WTC11 (cell line): ENCODE measurements around the gene KCNIP1.

Experiments used
- JUN ChIP-seq: sonication (generic); formaldehyde crosslinking; IDR thresholded peaks from 2 replicates; pipeline ENCODE4 v1.8.0; 2023; ENCODE audit warnings: mild to moderate bottlenecking, missing genetic modification reagents
- KAT7 ChIP-seq: sonication (generic); formaldehyde crosslinking; IDR thresholded peaks from 2 replicates; pipeline ENCODE4 v1.8.1; 2023; ENCODE audit warnings: missing genetic modification reagents, mild to moderate bottlenecking, borderline replicate concordance
- RORB ChIP-seq: fragments of 250-450 bp; sonication (Bioruptor Pico); IDR thresholded peaks from 2 replicates; pipeline ENCODE4 v1.9.0; 2021; ENCODE audit warnings: mild to moderate bottlenecking
- SP1 ChIP-seq: sonication (generic); formaldehyde crosslinking; conservative IDR thresholded peaks from 2 replicates; pipeline ENCODE4 v1.8.1; 2022; ENCODE audit warnings: missing genetic modification reagents
- TF ChIP-seq, protein P1 (sequence below): sonication (generic); formaldehyde crosslinking; IDR thresholded peaks from 2 replicates; pipeline ENCODE4 v1.8.0; 2023; ENCODE audit warnings: missing genetic modification reagents
- TF ChIP-seq, protein P2 (sequence below): fragments of 200-600 bp; IDR thresholded peaks from 2 replicates; pipeline ENCODE4 v1.8.0; 2022; ENCODE audit warnings: antibody characterized with exemption
- TF ChIP-seq, protein P3 (sequence below): sonication (generic); formaldehyde crosslinking; IDR thresholded peaks from 2 replicates; pipeline ENCODE4 v1.8.0; 2022; ENCODE audit warnings: missing genetic modification reagents
- TF ChIP-seq, protein P4 (sequence below): sonication (generic); formaldehyde crosslinking; IDR thresholded peaks from 2 replicates; pipeline ENCODE4 v1.8.1; 2022; ENCODE audit warnings: missing genetic modification reagents, borderline replicate concordance

DNA sequence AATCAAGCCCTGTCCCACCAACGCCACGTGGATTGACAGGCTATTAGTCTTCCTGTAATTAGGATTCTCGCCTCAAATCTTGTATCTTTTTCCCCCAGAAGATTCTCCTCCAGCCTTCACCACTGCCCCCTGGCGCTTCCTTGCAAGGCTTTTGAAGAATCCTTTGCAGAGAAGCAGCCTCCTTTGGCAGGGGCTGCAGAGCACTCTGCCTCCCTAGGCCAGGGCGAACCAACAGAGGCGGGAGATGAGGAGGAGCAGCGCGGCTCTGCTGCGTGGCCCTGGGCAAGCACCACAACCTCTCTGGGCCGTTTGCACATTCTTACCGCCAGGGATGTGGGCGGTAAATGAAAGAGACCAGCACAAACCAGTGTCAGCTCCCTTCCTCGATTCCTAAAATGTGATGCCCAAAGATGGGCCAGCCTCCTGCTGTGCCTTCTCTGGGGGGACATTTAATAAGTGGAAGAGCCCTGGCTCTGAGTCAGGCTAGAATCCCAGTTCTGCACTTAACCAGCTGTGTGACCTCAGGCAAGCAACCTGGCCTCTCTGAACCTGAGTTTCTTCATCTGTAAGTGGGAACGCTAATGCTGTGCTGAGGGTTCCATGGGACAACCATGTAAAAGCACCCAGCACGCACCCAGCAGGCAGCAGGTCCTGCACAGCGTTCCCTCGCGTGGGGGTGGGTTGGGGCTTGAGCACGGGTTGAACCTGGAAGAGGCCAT, 128.6 kb downstream of the KCNIP1 start:
- TF ChIP-seq, protein P1, sequence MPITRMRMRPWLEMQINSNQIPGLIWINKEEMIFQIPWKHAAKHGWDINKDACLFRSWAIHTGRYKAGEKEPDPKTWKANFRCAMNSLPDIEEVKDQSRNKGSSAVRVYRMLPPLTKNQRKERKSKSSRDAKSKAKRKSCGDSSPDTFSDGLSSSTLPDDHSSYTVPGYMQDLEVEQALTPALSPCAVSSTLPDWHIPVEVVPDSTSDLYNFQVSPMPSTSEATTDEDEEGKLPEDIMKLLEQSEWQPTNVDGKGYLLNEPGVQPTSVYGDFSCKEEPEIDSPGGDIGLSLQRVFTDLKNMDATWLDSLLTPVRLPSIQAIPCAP (CRISPR knock-in tag) = no peak
- TF ChIP-seq, protein P2, sequence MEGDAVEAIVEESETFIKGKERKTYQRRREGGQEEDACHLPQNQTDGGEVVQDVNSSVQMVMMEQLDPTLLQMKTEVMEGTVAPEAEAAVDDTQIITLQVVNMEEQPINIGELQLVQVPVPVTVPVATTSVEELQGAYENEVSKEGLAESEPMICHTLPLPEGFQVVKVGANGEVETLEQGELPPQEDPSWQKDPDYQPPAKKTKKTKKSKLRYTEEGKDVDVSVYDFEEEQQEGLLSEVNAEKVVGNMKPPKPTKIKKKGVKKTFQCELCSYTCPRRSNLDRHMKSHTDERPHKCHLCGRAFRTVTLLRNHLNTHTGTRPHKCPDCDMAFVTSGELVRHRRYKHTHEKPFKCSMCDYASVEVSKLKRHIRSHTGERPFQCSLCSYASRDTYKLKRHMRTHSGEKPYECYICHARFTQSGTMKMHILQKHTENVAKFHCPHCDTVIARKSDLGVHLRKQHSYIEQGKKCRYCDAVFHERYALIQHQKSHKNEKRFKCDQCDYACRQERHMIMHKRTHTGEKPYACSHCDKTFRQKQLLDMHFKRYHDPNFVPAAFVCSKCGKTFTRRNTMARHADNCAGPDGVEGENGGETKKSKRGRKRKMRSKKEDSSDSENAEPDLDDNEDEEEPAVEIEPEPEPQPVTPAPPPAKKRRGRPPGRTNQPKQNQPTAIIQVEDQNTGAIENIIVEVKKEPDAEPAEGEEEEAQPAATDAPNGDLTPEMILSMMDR = no peak; the same call in 1 of the 2 replicates
- TF ChIP-seq RORB (CRISPR knock-in tag) (no peak), KAT7 (CRISPR knock-in tag) (no peak), JUN (CRISPR knock-in tag) (no peak), SP1 (CRISPR knock-in tag) (no peak)
- TF ChIP-seq, protein P3, sequence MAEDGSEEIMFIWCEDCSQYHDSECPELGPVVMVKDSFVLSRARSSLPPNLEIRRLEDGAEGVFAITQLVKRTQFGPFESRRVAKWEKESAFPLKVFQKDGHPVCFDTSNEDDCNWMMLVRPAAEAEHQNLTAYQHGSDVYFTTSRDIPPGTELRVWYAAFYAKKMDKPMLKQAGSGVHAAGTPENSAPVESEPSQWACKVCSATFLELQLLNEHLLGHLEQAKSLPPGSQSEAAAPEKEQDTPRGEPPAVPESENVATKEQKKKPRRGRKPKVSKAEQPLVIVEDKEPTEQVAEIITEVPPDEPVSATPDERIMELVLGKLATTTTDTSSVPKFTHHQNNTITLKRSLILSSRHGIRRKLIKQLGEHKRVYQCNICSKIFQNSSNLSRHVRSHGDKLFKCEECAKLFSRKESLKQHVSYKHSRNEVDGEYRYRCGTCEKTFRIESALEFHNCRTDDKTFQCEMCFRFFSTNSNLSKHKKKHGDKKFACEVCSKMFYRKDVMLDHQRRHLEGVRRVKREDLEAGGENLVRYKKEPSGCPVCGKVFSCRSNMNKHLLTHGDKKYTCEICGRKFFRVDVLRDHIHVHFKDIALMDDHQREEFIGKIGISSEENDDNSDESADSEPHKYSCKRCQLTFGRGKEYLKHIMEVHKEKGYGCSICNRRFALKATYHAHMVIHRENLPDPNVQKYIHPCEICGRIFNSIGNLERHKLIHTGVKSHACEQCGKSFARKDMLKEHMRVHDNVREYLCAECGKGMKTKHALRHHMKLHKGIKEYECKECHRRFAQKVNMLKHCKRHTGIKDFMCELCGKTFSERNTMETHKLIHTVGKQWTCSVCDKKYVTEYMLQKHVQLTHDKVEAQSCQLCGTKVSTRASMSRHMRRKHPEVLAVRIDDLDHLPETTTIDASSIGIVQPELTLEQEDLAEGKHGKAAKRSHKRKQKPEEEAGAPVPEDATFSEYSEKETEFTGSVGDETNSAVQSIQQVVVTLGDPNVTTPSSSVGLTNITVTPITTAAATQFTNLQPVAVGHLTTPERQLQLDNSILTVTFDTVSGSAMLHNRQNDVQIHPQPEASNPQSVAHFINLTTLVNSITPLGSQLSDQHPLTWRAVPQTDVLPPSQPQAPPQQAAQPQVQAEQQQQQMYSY (CRISPR knock-in tag) = no peak
- TF ChIP-seq, protein P4, sequence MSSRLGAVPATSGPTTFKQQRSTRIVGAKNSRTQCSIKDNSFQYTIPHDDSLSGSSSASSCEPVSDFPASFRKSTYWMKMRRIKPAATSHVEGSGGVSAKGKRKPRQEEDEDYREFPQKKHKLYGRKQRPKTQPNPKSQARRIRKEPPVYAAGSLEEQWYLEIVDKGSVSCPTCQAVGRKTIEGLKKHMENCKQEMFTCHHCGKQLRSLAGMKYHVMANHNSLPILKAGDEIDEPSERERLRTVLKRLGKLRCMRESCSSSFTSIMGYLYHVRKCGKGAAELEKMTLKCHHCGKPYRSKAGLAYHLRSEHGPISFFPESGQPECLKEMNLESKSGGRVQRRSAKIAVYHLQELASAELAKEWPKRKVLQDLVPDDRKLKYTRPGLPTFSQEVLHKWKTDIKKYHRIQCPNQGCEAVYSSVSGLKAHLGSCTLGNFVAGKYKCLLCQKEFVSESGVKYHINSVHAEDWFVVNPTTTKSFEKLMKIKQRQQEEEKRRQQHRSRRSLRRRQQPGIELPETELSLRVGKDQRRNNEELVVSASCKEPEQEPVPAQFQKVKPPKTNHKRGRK = no peak
